Body of pancreas (tissue), 4 donors: ENCODE measurements around the gene UBXN10. TPM values are rescaled to one million over a fixed set of nuclear protein-coding genes. Genes with fewer than 3 reads are reported as not detected.

Experiments used
- ATAC-seq: fragments of 150-250 bp; one replicate; pipeline ENCODE4 v1.9.1; 2016
- DNase-seq, 4 donors: peaks; one replicate each; pipeline ENCODE4 v3.0.0-alpha.2; 2019
- H3K27ac ChIP-seq, 4 donors: fragments of 200-600 bp; sonication (generic); 1 replicate in 3 of 4; 2 replicates in 1 of 4; pipeline versions ENCODE4 v1.5.1 to v1.6.1; 2016 to 2019; ENCODE audit warnings: mild to moderate bottlenecking in 1 of 4, mixed read lengths in 1 of 4, moderate library complexity in 1 of 4
- H3K27me3 ChIP-seq, 2 donors: fragments of 200-600 bp; sonication (generic); one replicate each; pipeline ENCODE4 v1.6.0; 2016; ENCODE audit warnings: mild to moderate bottlenecking in 1 of 2
- H3K36me3 ChIP-seq, 2 donors: fragments of 200-600 bp; sonication (generic); replicated peaks in 1 of 2; 2 replicates each; pipeline ENCODE4 v1.5.1; 2016; ENCODE audit warnings: low read depth in 2 of 2; ENCODE audit not compliant: insufficient read depth in 1 of 2
- H3K4me1 ChIP-seq: fragments of 200-600 bp; sonication (generic); one replicate; pipeline ENCODE4 v1.6.0; 2016
- H3K4me3 ChIP-seq, 2 donors: fragments of 200-600 bp; sonication (generic); 1 replicate in 1 of 2; 2 replicates in 1 of 2; pipeline ENCODE4 v1.5.1; 2016 to 2019
- H3K9me3 ChIP-seq, 3 donors: fragments of 200-600 bp; sonication (generic); 1 replicate in 2 of 3; 2 replicates in 1 of 3; pipeline ENCODE4 v1.5.1; 2016
- CTCF ChIP-seq, 7 experiments: fragments of 450-650 bp in 4 of 7; fragments of 200-600 bp in 3 of 7; sonication (generic) in 3 of 7; IDR thresholded peaks; one replicate each; pipeline ENCODE4 v1.5.1; 2016 to 2019; ENCODE audit warnings: antibody characterized with exemption in 7 of 7
- POLR2A ChIP-seq, 3 donors: fragments of 450-650 bp; IDR thresholded peaks; one replicate each; pipeline ENCODE4 v1.6.1; 2016; ENCODE audit warnings: antibody characterized with exemption in 3 of 3, mild to moderate bottlenecking in 2 of 3
- WGBS, 2 donors: methylation state at CpG; one replicate each; pipeline ENCODE4 v1.1.5; 2017; 5-methylcytosine and 5-hydroxymethylcytosine counted together
- intact Hi-C: fragments of 100-400 bp; cut with DNase I; formaldehyde crosslinking; loops from one replicate; pipeline ENCODE4 v1.15.1; 2023
- total RNA-seq, 2 donors: library from RNA; depleted of rRNA; stranded (reverse); fragments of >200 nt; gene quantifications; one replicate each; pipeline ENCODE4 v1.1.0, GENCODE V29; 2016

UBXN10 gene
- total RNA-seq, 2 donors from 2014 or later, result under 0.01 to 1.0 TPM

DNA sequence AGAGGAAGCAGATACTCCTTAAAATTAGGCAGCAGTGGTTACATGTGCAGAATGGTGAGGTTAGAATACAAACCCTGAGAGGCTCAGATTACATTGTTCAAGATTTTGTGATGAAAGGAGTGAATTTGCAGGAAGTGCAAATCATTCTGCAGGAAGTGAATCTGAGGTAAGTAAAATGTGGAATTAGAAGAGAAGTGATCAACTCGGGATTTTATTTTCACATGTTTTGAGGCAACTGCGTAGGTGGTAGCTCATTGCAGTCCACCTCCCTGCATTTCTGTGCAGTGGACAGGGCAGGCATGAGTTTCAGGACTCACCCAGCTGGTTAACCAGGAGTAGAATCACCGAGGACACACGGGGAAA, 2.5 kb downstream of the UBXN10 start:
- H3K27ac ChIP-seq, result no peak overlapping the region
- DNase-seq (no peak), ATAC-seq (no peak)
- TF ChIP-seq POLR2A (IDR thresholded peaks at IDR 0.05), result no peak
- no peak for TF ChIP-seq CTCF (IDR thresholded peaks at IDR 0.05)
- H3K4me1 ChIP-seq, result peaks cover 11% of the 10 kb centered on the region
- H3K36me3 ChIP-seq, result no peaks in the 10 kb centered on the region
- no peak overlapping the region for H3K4me3 ChIP-seq
- no peaks in the 10 kb centered on the region for H3K9me3 ChIP-seq
- WGBS, 2 donors, result 40% methylated on average over 4 of the region's 4 CpGs
- intact Hi-C loops, result no loop called here
- no peaks in the 10 kb centered on the region for H3K27me3 ChIP-seq

GRCh38 chr1:20189664-20190063, 3.8 kb downstream of the UBXN10 start:
- ATAC-seq, result no peak
- H3K36me3 ChIP-seq, result no peaks in the 10 kb centered on the region
- DNase-seq, result no peak
- H3K4me3 ChIP-seq, result no peak overlapping the region
- H3K4me1 ChIP-seq, result peaks cover 11% of the 10 kb centered on the region
- H3K27me3 ChIP-seq, result no peaks in the 10 kb centered on the region
- no peak overlapping the region for H3K27ac ChIP-seq
- H3K9me3 ChIP-seq, result no peaks in the 10 kb centered on the region
- WGBS, 2 donors, result 74 to 87% methylated on average over 4 of the region's 4 CpGs
- TF ChIP-seq POLR2A (IDR thresholded peaks at IDR 0.05) (no peak), CTCF (IDR thresholded peaks at IDR 0.05) (no peak)
- intact Hi-C loops, result no loop called here

- Histone ChIP-seq H3K27ac (no peak overlapping the region), H3K4me3 (no peak overlapping the region), H3K9me3 (no peaks in the 10 kb centered on the region), H3K36me3 (no peaks in the 10 kb centered on the region), H3K4me1 (peaks cover 11% of the 10 kb centered on the region), H3K27me3 (no peaks in the 10 kb centered on the region)
- TF ChIP-seq CTCF (IDR thresholded peaks at IDR 0.05) (no peak), POLR2A (IDR thresholded peaks at IDR 0.05) (no peak)
- DNase-seq (no peak), ATAC-seq (no peak)
- 74 to 80% methylated on average over 19 of the region's 19 CpGs for WGBS, 2 donors
- intact Hi-C loops, result no loop called here
Measured at GRCh38 chr1:20190256-20191160, 4.6 kb downstream of the UBXN10 start.

DNA sequence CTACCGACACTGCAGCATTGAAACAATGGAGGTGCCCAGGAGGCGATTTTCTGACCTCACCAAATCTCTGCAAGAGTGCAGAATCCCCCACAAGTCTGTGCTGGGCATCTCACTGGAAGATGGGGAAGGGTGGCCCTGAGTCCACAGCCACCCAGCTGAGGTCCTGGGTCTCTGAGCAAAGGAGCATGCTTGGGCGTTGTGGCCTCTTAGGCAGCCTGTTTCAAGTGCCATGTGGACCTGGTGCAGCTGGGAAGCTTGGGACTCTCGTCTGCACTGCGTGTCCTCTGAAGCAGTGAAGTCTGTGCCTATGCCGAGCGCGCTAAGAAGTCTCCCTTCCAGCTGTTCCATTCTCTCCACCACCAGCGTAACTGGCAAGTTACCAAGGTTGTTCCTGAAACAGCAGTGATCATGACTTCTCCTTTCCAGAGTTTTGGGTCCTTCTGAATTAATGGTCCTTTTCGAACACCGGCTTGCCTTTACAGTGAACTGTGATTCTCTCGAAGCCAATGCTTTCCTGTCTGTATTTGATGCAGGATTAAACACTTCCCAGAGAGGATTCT, 5.5 kb downstream of the UBXN10 start:
- H3K36me3 ChIP-seq, result no peaks in the 10 kb centered on the region
- peaks cover 3% of the 10 kb centered on the region for H3K4me1 ChIP-seq
- H3K9me3 ChIP-seq, result no peaks in the 10 kb centered on the region
- H3K4me3 ChIP-seq, result no peak overlapping the region
- no peaks in the 10 kb centered on the region for H3K27me3 ChIP-seq
- no peak for DNase-seq
- H3K27ac ChIP-seq, result no peak overlapping the region
- WGBS, 2 donors, result 71 to 72% methylated on average over 7 to 12 of the region's 12 CpGs
- TF ChIP-seq POLR2A (IDR thresholded peaks at IDR 0.05) (no peak), CTCF (IDR thresholded peaks at IDR 0.05) (no peak)
- no peak for ATAC-seq
- intact Hi-C loops, result no loop called here
